K562 (cell line): ENCODE measurements around the gene IFNAR2. TPM values are rescaled to one million over a fixed set of nuclear protein-coding genes. Genes with fewer than 3 reads are reported as not detected.
A peak's percentile ranks its signal among the peaks of the same experiment; 100 is the strongest.
"Not testable (repeated sequence)": the region's sequence is repeated elsewhere in the genome, so short reads cannot be mapped to it uniquely, and the experiment has no call there.

Experiments
- ATAC-seq: fragments of 200-7000 bp; cut with Tn5 transposase; 3 replicates; pipeline ENCODE4 v1.9.1; 2020; ENCODE audit warnings: moderate library complexity
- BruUV-seq: library from RNA; stranded (reverse); fragments of 400-500 nt; replicated peaks from 2 replicates; lab custom pipeline; 2021; lab: Mats Ljungman, UMichigan
- CTCF ChIA-PET: fragments of 300-600 bp; formaldehyde crosslinking; extraction: SDS; loops from one replicate; lab custom pipeline; 2021; ENCODE audit warnings: low intra/inter-chr PET ratio; lab: Yijun Ruan, JAX
- POLR2A ChIA-PET: fragments of 300-600, 350-650 bp; sonication (Branson Sonifier 250); formaldehyde crosslinking; extraction: SDS; loops from one replicate; lab custom pipeline; 2021; ENCODE audit warnings: antibody characterized with exemption, inconsistent platforms; lab: Yijun Ruan, JAX
- DNase-seq, 4 experiments: peaks; one replicate each; pipeline versions ENCODE4 v3.0.0 to v3.0.0-alpha.2; 2011 to 2018; ENCODE audit warnings: low spot score in 3 of 4, mixed read lengths in 3 of 4; ENCODE audit errors: extremely low read depth in 1 of 4
- FAIRE-seq: peaks from 2 replicates; lab custom pipeline; 2011; peaks lifted over from hg19 to GRCh38; lab: Jason Lieb, UNC
- H2AFZ ChIP-seq: 2 replicates; pipeline ENCODE4 v1.6.0; 2011; ENCODE audit warnings: low read depth, low read length, control low read depth, inconsistent platforms
- H3K27ac ChIP-seq: fragments of 200-600 bp; 3 replicates; pipeline ENCODE4 v1.8.0; 2011; ENCODE audit warnings: low read depth, mild to moderate bottlenecking, control low read depth, inconsistent platforms, low read length, moderate library complexity, mixed read lengths; ENCODE audit errors: extremely low read depth
- H3K27me3 ChIP-seq, 2 experiments: fragments of 300-600 bp in 1 of 2; 2 replicates in 1 of 2; 3 replicates in 1 of 2; pipeline versions ENCODE4 v1.6.0 to v1.8.0; 2011; ENCODE audit warnings: inconsistent platforms in 2 of 2, low read length in 2 of 2, mild to moderate bottlenecking in 1 of 2, mixed read lengths in 1 of 2, moderate library complexity in 1 of 2; ENCODE audit not compliant: control insufficient read depth in 2 of 2, insufficient read depth in 2 of 2
- H3K36me3 ChIP-seq: fragments of 300-600 bp; 3 replicates; pipeline ENCODE4 v1.8.0; 2011; ENCODE audit warnings: mild to moderate bottlenecking, low read length, inconsistent platforms; ENCODE audit not compliant: control insufficient read depth, insufficient read depth
- H3K4me1 ChIP-seq, 2 experiments: fragments of 200-600 bp in 1 of 2; replicated peaks in 1 of 2; 2 replicates in 1 of 2; 3 replicates in 1 of 2; pipeline versions ENCODE4 v1.5.1 to v1.8.0; 2011; ENCODE audit warnings: inconsistent platforms in 2 of 2, low read length in 2 of 2, mild to moderate bottlenecking in 1 of 2, mixed read lengths in 1 of 2, moderate library complexity in 1 of 2; ENCODE audit not compliant: control insufficient read depth in 2 of 2, insufficient read depth in 2 of 2
- H3K4me2 ChIP-seq: 2 replicates; pipeline ENCODE4 v1.6.1; 2011; ENCODE audit warnings: low read length, control low read depth, inconsistent platforms, mixed read lengths; ENCODE audit not compliant: insufficient read depth
- H3K4me3 ChIP-seq: fragments of 200-600 bp; sonication (generic), shearing (Covaris generic); 2 replicates; pipeline ENCODE4 v1.5.1; 2016; ENCODE audit warnings: control low read depth, inconsistent platforms
- H3K79me2 ChIP-seq: fragments of 200-600 bp; 3 replicates; pipeline ENCODE4 v1.8.0; 2011; ENCODE audit warnings: low read length, inconsistent platforms; ENCODE audit not compliant: control insufficient read depth, insufficient read depth
- H3K9ac ChIP-seq, 2 experiments: 2 replicates each; pipeline versions ENCODE4 v1.6.0 to v1.6.1; 2011; ENCODE audit warnings: low read depth in 2 of 2, low read length in 2 of 2, control low read depth in 1 of 2, inconsistent platforms in 1 of 2, mild to moderate bottlenecking in 1 of 2, mixed read lengths in 1 of 2; ENCODE audit not compliant: insufficient read depth in 1 of 2
- H3K9me1 ChIP-seq: one replicate; pipeline ENCODE4 v1.6.0; 2011; ENCODE audit warnings: inconsistent platforms, mild to moderate bottlenecking, low read length, moderate library complexity; ENCODE audit not compliant: control insufficient read depth, insufficient read depth
- H3K9me3 ChIP-seq: replicated peaks from 2 replicates; pipeline ENCODE4 v1.5.1; 2011; ENCODE audit warnings: low read depth, low read length, inconsistent platforms; ENCODE audit not compliant: control insufficient read depth, insufficient read depth
- H4K20me1 ChIP-seq: replicated peaks from 2 replicates; pipeline ENCODE4 v1.6.1; 2011; ENCODE audit warnings: low read length, inconsistent platforms, mixed read lengths; ENCODE audit not compliant: control insufficient read depth, insufficient read depth
- ADNP ChIP-seq: fragments of 200-800 bp; sonication (Bioruptor generic); IDR thresholded peaks from 2 replicates; pipeline ENCODE4 v1.6.1; 2016; ENCODE audit warnings: missing genetic modification characterization, missing compliant biosample characterization
- BRD9 ChIP-seq: fragments of 450-650 bp; IDR thresholded peaks from 2 replicates; pipeline ENCODE4 v1.6.1; 2018; ENCODE audit warnings: low read depth; ENCODE audit not compliant: partially characterized antibody
- CEBPB ChIP-seq: fragments of 450-650 bp; IDR thresholded peaks from 2 replicates; pipeline ENCODE4 v1.6.1; 2016; ENCODE audit warnings: missing genetic modification characterization, missing compliant biosample characterization
- CEBPG ChIP-seq, 3 experiments: fragments of 200-800 bp in 1 of 3; sonication (Bioruptor generic) in 1 of 3; sonication (generic) in 1 of 3; formaldehyde crosslinking in 1 of 3; IDR thresholded peaks in 2 of 3; conservative IDR thresholded peaks in 1 of 3; 2 replicates each; pipeline versions ENCODE4 v1.6.1 to v1.8.0; 2016 to 2022; ENCODE audit warnings: missing compliant biosample characterization in 2 of 3, missing genetic modification characterization in 2 of 3, mild to moderate bottlenecking in 1 of 3, missing genetic modification reagents in 1 of 3
- GATA2 ChIP-seq: sonication (generic); formaldehyde crosslinking; IDR thresholded peaks from 2 replicates; pipeline ENCODE4 v1.4.0; 2020; ENCODE audit warnings: mild to moderate bottlenecking, missing genetic modification reagents
- HES1 ChIP-seq: fragments of 450-650 bp; IDR thresholded peaks from 2 replicates; pipeline ENCODE4 v1.6.1; 2016; ENCODE audit warnings: low read depth, mild to moderate bottlenecking, moderate library complexity
- NR4A1 ChIP-seq, 2 experiments: fragments of 250-450 bp in 1 of 2; fragments of 450-650 bp in 1 of 2; sonication (Bioruptor Pico) in 1 of 2; IDR thresholded peaks; 2 replicates each; pipeline versions ENCODE4 v1.4.0 to v1.6.1; 2016 to 2020; ENCODE audit warnings: mild to moderate bottlenecking in 2 of 2, missing compliant biosample characterization in 1 of 2, missing genetic modification characterization in 1 of 2, moderate library complexity in 1 of 2
- TAF9B ChIP-seq: fragments of 450-650 bp; IDR thresholded peaks from 2 replicates; pipeline ENCODE4 v1.6.1; 2018; ENCODE audit warnings: mild to moderate bottlenecking; ENCODE audit not compliant: partially characterized antibody
- TBP ChIP-seq: optimal IDR thresholded peaks from 2 replicates; pipeline ENCODE3; 2011; ENCODE audit warnings: low read depth, low read length, improper control_type of control experiment
- XRCC4 ChIP-seq: IDR thresholded peaks from one replicate; pipeline ENCODE4 v1.6.1; 2011; ENCODE audit not compliant: insufficient read depth, insufficient read length; ENCODE audit errors: extremely low read depth
- ZBTB7A ChIP-seq: IDR thresholded peaks from 2 replicates; pipeline ENCODE4 v1.6.1; 2011; ENCODE audit warnings: low read depth, mild to moderate bottlenecking, low read length, moderate library complexity, borderline replicate concordance; ENCODE audit not compliant: control insufficient read depth
- WGBS: fragments of 100-300 bp; shearing (Covaris generic); methylation state at CpG from one replicate; pipeline ENCODE4 v1.1.6; 2016; ENCODE audit warnings: low coverage, mixed read lengths; ENCODE audit not compliant: insufficient coverage; ENCODE audit errors: missing lambda C conversion rate; 5-methylcytosine and 5-hydroxymethylcytosine counted together
- in situ Hi-C: fragments of 300-500 bp; cut with MboI; formaldehyde crosslinking; loops from 4 replicates; pipeline ENCODE4 v1.15.0; 2018; ENCODE audit warnings: inconsistent platforms, mixed read lengths
- intact Hi-C: fragments of 100-400 bp; cut with micrococcal nuclease; formaldehyde crosslinking; loops from 2 replicates; pipeline ENCODE4 v1.14.2; 2022
- polyA plus RNA-seq, 8 experiments: library from polyadenylated mRNA; depleted of rRNA in 4 of 8; stranded (reverse) in 5 of 8; unstranded in 3 of 8; fragments of >200 nt; fragmentation: Nextera tagmentation in 2 of 8; fragmentation: Illumina TruSeq in 1 of 8; extraction: Ambion mirVana in 2 of 8; extraction: Trizol in 1 of 8; gene quantifications; 2 replicates each; pipeline versions ENCODE4 v1.2.1 to v1.2.3, GENCODE V29; 2011 to 2014; ENCODE audit warnings: inconsistent platforms in 1 of 8, missing spikeins in 1 of 8
- total RNA-seq, 7 experiments: library from RNA; depleted of rRNA in 6 of 7; stranded (reverse); fragments of >200 nt in 6 of 7; fragmentation: Illumina TruSeq in 2 of 7; extraction: Trizol in 2 of 7; gene quantifications; 2 replicates each; pipeline versions ENCODE4 v1.2.1 to v1.2.3, GENCODE V29; 2011 to 2021; ENCODE audit warnings: low replicate concordance in 1 of 7
- TF ChIP-seq, protein P1 (sequence below), 3 experiments: fragments of 200-800 bp in 1 of 3; sonication (Bioruptor generic) in 1 of 3; sonication (generic) in 1 of 3; formaldehyde crosslinking in 1 of 3; IDR thresholded peaks; 2 replicates each; pipeline versions ENCODE4 v1.6.1 to v1.8.0; 2016 to 2022; ENCODE audit warnings: mild to moderate bottlenecking in 2 of 3, missing compliant biosample characterization in 2 of 3, missing genetic modification characterization in 2 of 3, missing genetic modification reagents in 1 of 3

IFNAR2 gene
- total and polyA plus RNA-seq, 9 of the 15 experiments (the other 6 are each of a cell fraction or from before 2014, with no cell fraction given) = 1.7 to 48.3 (median 8.4) TPM

GRCh38 chr21:33253382-33253781, 23.6 kb downstream of the IFNAR2 start:
- FAIRE-seq; H4K20me1 ChIP-seq; H3K4me2 ChIP-seq; BruUV-seq; CTCF ChIA-PET; POLR2A ChIA-PET; H3K27ac ChIP-seq; in situ Hi-C loops; H3K9me3 ChIP-seq; H3K4me3 ChIP-seq; intact Hi-C loops; TF ChIP-seq CEBPG (CRISPR knock-in tag; IDR thresholded peaks at IDR 0.05): not testable (repeated sequence)
- TF ChIP-seq CEBPG (tag; conservative IDR thresholded peaks at IDR 0.05 in 1 of 2, IDR thresholded peaks at IDR 0.05 in 1 of 2) = peak; percentile 26 to 50; a peak in 2 of 4 replicates
- peak; percentile 75 for TF ChIP-seq CEBPB
- TF ChIP-seq, all 486 proteins: peak for 2; not testable (repeated sequence) for 484
- not testable (repeated sequence) for ATAC-seq, DNase-seq, H3K4me1 ChIP-seq, H2AFZ ChIP-seq, H3K9ac ChIP-seq, H3K27me3 ChIP-seq, H3K9me1 ChIP-seq, H3K79me2 ChIP-seq
- H3K36me3 ChIP-seq = peaks cover 87% of the 10 kb centered on the region
- WGBS = 85% methylated on average over 6 of the region's 6 CpGs

GRCh38 chr21:33254766-33255165, 25.0 kb downstream of the IFNAR2 start:
- POLR2A ChIA-PET = interaction anchor here (1.4 kb wide), 1 partner anchor 11 kb away, joined by 3 read pairs; the partner anchor contains the start of gene IL10RB
- Histone ChIP-seq H3K27me3 (no peaks in the 10 kb centered on the region), H3K9ac (no peak overlapping the region), H3K36me3 (peaks cover 82% of the 10 kb centered on the region), H4K20me1 (no peaks in the 10 kb centered on the region), H3K4me3 (no peak overlapping the region), H2AFZ (no peak overlapping the region), H3K4me1 (no peaks in the 10 kb centered on the region), H3K79me2 (no peaks in the 10 kb centered on the region), H3K9me3 (no peaks in the 10 kb centered on the region), H3K9me1 (no peaks in the 10 kb centered on the region), H3K4me2 (no peak overlapping the region), H3K27ac (no peak overlapping the region)
- FAIRE-seq (no peak), DNase-seq (no peak), ATAC-seq (no peak)
- WGBS = 93% methylated on average over 5 of the region's 5 CpGs
- intact Hi-C loops (no loop called here), in situ Hi-C loops (loop anchor here (5.0 kb wide), 1 partner anchor 52 kb away; no protein-coding TSS in a partner anchor)
- CTCF ChIA-PET = no interaction called here
- no TSS peak for BruUV-seq
- TF ChIP-seq ZBTB7A = no peak
- TF ChIP-seq NR4A1 (CRISPR knock-in tag; IDR thresholded peaks at IDR 0.05) = no peak
- no peak for TF ChIP-seq NR4A1 (tag; IDR thresholded peaks at IDR 0.05)
- TF ChIP-seq TAF9B = no peak
- no peak for TF ChIP-seq XRCC4
- TF ChIP-seq ADNP (tag) = no peak
- no peak for TF ChIP-seq HES1
- TF ChIP-seq GATA2 (CRISPR knock-in tag) = no peak
- TF ChIP-seq, protein P1, sequence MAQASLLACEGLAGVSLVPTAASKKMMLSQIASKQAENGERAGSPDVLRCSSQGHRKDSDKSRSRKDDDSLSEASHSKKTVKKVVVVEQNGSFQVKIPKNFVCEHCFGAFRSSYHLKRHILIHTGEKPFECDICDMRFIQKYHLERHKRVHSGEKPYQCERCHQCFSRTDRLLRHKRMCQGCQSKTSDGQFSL (CRISPR knock-in tag; IDR thresholded peaks at IDR 0.05) = no peak
- TF ChIP-seq, protein P1 (tag; IDR thresholded peaks at IDR 0.05) = no peak
- TF ChIP-seq TBP = no peak
- TF ChIP-seq BRD9 = no peak
